CD4-positive, alpha-beta T cell (primary cell): Measurements from ENCODE around the gene ZXDC. TPM values are rescaled to one million over a fixed set of nuclear protein-coding genes. Genes with fewer than 3 reads are reported as not detected.

ENCODE experiments used
- ATAC-seq: fragments of 200-7000 bp; cut with Tn5 transposase; one replicate; pipeline ENCODE4 v1.10.0; 2022; ENCODE audit warnings: mild to moderate bottlenecking; ENCODE audit not compliant: poor library complexity
- CTCF ChIA-PET: fragments of 350-600 bp; sonication (Branson Sonifier 250); formaldehyde crosslinking; loops from one replicate; lab custom pipeline; 2021; ENCODE audit warnings: antibody characterized with exemption, inconsistent platforms; lab: Charles Lee
- POLR2A ChIA-PET: fragments of 350-600 bp; sonication (Branson Sonifier 250); formaldehyde crosslinking; loops from one replicate; lab custom pipeline; 2021; ENCODE audit warnings: antibody characterized with exemption, inconsistent platforms; lab: Charles Lee
- DNase-seq, 14 experiments: peaks; one replicate each; pipeline ENCODE4 v3.0.0-alpha.2; 2013 to 2020; ENCODE audit warnings: mixed read lengths in 2 of 14
- H3K27ac ChIP-seq, 2 donors: one replicate each; pipeline versions ENCODE4 v1.5.1 to v1.7.0; 2013; ENCODE audit warnings: low read length in 2 of 2, low read depth in 1 of 2, mild to moderate bottlenecking in 1 of 2
- H3K27me3 ChIP-seq, 2 experiments: 1 replicate in 1 of 2; 2 replicates in 1 of 2; pipeline versions ENCODE4 v1.6.1 to v1.7.0; 2013; ENCODE audit warnings: low read length in 2 of 2, control low read depth in 1 of 2, mild to moderate bottlenecking in 1 of 2, moderate library complexity in 1 of 2; ENCODE audit not compliant: insufficient read depth in 2 of 2, control insufficient read depth in 1 of 2
- H3K36me3 ChIP-seq: one replicate; pipeline ENCODE4 v1.6.1; 2013; ENCODE audit warnings: low read length, control low read depth; ENCODE audit not compliant: insufficient read depth
- H3K4me1 ChIP-seq: one replicate; pipeline ENCODE4 v1.6.1; 2013; ENCODE audit warnings: low read length, control low read depth; ENCODE audit not compliant: insufficient read depth
- H3K4me3 ChIP-seq: one replicate; pipeline ENCODE4 v1.5.1; 2013; ENCODE audit warnings: mild to moderate bottlenecking, low read length, moderate library complexity
- H3K9me3 ChIP-seq, 2 experiments: 1 replicate in 1 of 2; 2 replicates in 1 of 2; pipeline versions ENCODE4 v1.6.1 to v1.7.0; 2013; ENCODE audit warnings: low read length in 2 of 2, mild to moderate bottlenecking in 2 of 2, control low read depth in 1 of 2, moderate library complexity in 1 of 2; ENCODE audit not compliant: control insufficient read depth in 1 of 2, insufficient read depth in 1 of 2
- H3K27ac Mint-ChIP-seq: one replicate; pipeline ENCODE4 v1.8.0; 2020; ENCODE audit warnings: mixed read lengths
- H3K27me3 Mint-ChIP-seq: one replicate; pipeline ENCODE4 v1.8.0; 2021; ENCODE audit warnings: mixed read lengths
- H3K36me3 Mint-ChIP-seq: one replicate; pipeline ENCODE4 v1.8.0; 2021; ENCODE audit warnings: low read depth, mixed read lengths
- H3K4me1 Mint-ChIP-seq: one replicate; pipeline ENCODE4 v1.8.0; 2021; ENCODE audit warnings: low read depth, mixed read lengths
- H3K4me3 Mint-ChIP-seq: one replicate; pipeline ENCODE4 v1.8.0; 2020; ENCODE audit warnings: mild to moderate bottlenecking, mixed read lengths
- H3K9me3 Mint-ChIP-seq: one replicate; pipeline ENCODE4 v1.8.0; 2020; ENCODE audit warnings: mixed read lengths
- intact Hi-C, 2 experiments: fragments of 100-400 bp; cut with DNase I in 1 of 2; cut with micrococcal nuclease in 1 of 2; formaldehyde crosslinking; loops; one replicate each; pipeline versions ENCODE4 v1.15.1 to v1.9.0; 2023 to 2025; cut with DNase I, micrococcal nuclease
- total RNA-seq, 174 experiments: library from RNA in 2 of 174; stranded (reverse) in 2 of 174; gene quantifications; one replicate each; pipeline ENCODE4 v1.2.3 and lab custom pipeline; 2021 to 2026
- TF ChIP-seq, protein P1 (sequence below): fragments of 200-600 bp; IDR thresholded peaks from one replicate; pipeline ENCODE4 v1.8.0; 2022; ENCODE audit warnings: antibody characterized with exemption, mild to moderate bottlenecking

The ZXDC gene
- total RNA-seq, 2 experiments from 2014 or later = 60.7 to 61.3 TPM

DNA sequence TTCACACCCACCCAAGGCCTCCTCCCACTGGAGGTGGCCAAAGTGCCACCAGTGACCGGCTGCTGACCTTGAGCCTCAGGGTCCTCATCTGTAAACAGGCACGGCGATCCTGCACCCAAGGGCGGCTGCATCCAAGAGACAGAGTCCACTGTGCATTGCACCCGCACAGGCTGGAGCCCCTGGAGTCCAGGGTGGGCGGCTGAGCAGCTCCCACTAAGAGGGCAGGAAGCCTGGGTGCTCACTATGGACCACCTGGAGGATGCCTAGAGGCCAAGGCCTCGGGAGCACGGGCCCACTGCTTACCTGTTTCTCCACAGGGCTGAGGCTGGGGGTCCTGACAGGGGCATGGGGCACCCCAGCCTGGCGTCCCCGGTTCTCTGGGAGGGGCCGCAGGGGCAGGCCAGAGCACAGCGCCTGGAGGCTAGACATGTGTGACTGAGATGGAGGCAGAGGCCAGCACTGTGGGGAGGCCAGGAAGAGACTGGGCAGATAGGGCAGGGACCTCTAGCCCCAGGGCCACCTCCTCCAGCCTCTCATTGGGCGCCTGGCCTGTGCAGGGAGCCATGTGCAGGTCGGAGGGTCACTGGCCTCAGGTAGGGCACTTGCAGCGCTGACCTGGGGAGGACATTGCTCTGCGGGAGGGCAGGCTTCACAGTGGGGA is 41.7 kb upstream of the ZXDC start, which contains the start of gene UROC1:
Gene UROC1 (minus strand): TSS at position 483 of the 661 bp plus-strand sequence. CDS start 54 bp downstream, at position 429.
- Histone ChIP-seq H3K27ac (no peak within 1 kb of the TSS), H3K4me1 (peaks cover 2% of the 10 kb centered on the region), H3K4me3 (no peak within 1 kb of the TSS), H3K27me3 (peaks cover 0 to 5% of the 10 kb centered on the region in 2 experiments), H3K9me3 (no peaks in the 10 kb centered on the region), H3K36me3 (no peaks in the 10 kb centered on the region)
- no peaks in the 10 kb centered on the region for H3K36me3 Mint-ChIP-seq
- TF ChIP-seq, protein P1, sequence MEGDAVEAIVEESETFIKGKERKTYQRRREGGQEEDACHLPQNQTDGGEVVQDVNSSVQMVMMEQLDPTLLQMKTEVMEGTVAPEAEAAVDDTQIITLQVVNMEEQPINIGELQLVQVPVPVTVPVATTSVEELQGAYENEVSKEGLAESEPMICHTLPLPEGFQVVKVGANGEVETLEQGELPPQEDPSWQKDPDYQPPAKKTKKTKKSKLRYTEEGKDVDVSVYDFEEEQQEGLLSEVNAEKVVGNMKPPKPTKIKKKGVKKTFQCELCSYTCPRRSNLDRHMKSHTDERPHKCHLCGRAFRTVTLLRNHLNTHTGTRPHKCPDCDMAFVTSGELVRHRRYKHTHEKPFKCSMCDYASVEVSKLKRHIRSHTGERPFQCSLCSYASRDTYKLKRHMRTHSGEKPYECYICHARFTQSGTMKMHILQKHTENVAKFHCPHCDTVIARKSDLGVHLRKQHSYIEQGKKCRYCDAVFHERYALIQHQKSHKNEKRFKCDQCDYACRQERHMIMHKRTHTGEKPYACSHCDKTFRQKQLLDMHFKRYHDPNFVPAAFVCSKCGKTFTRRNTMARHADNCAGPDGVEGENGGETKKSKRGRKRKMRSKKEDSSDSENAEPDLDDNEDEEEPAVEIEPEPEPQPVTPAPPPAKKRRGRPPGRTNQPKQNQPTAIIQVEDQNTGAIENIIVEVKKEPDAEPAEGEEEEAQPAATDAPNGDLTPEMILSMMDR = no peak
- DNase-seq (no peak), ATAC-seq (no peak)
- POLR2A ChIA-PET = no interaction called here
- H3K27me3 Mint-ChIP-seq = peaks cover 5% of the 10 kb centered on the region
- no peak within 1 kb of the TSS for H3K27ac Mint-ChIP-seq
- intact Hi-C loops = no loop called here
- no peaks in the 10 kb centered on the region for H3K9me3 Mint-ChIP-seq
- no peak within 1 kb of the TSS for H3K4me3 Mint-ChIP-seq
- no peaks in the 10 kb centered on the region for H3K4me1 Mint-ChIP-seq
- CTCF ChIA-PET = no interaction called here

- Histone ChIP-seq H3K36me3 (no peaks in the 10 kb centered on the region), H3K9me3 (no peaks in the 10 kb centered on the region), H3K27me3 (peaks cover 0 to 5% of the 10 kb centered on the region in 2 experiments), H3K27ac (no peak overlapping the region), H3K4me1 (no peaks in the 10 kb centered on the region), H3K4me3 (no peak overlapping the region)
- Mint-ChIP-seq H3K4me1 (no peaks in the 10 kb centered on the region), H3K36me3 (no peaks in the 10 kb centered on the region), H3K27me3 (no peaks in the 10 kb centered on the region), H3K9me3 (no peaks in the 10 kb centered on the region), H3K27ac (no peak overlapping the region), H3K4me3 (no peak overlapping the region)
- intact Hi-C loops = no loop called here
- TF ChIP-seq, protein P1 = no peak
- ChIA-PET POLR2A (no interaction called here), CTCF (no interaction called here)
- no peak for DNase-seq
- ATAC-seq = no peak
Observed at GRCh38 chr3:126516936-126517290, 41.2 kb upstream of the ZXDC start.

- ChIA-PET POLR2A (no interaction called here), CTCF (no interaction called here)
Observed at GRCh38 chr3:126516152-126516935, 40.7 kb upstream of the ZXDC start.

More at GRCh38 chr3:126516152-126516935, 40.7 kb upstream of the ZXDC start:
- H3K4me3 Mint-ChIP-seq = no peak overlapping the region
- intact Hi-C loops = no loop called here
- no peak overlapping the region for H3K27ac Mint-ChIP-seq
- Histone ChIP-seq H3K27me3 (peaks cover 0 to 5% of the 10 kb centered on the region in 2 experiments), H3K9me3 (no peaks in the 10 kb centered on the region), H3K4me1 (no peaks in the 10 kb centered on the region), H3K27ac (no peak overlapping the region), H3K36me3 (no peaks in the 10 kb centered on the region), H3K4me3 (no peak overlapping the region)
- H3K36me3 Mint-ChIP-seq = no peaks in the 10 kb centered on the region
- no peaks in the 10 kb centered on the region for H3K27me3 Mint-ChIP-seq
- H3K4me1 Mint-ChIP-seq = no peaks in the 10 kb centered on the region
- TF ChIP-seq, protein P1 = no peak
- H3K9me3 Mint-ChIP-seq = no peaks in the 10 kb centered on the region
- DNase-seq (no peak), ATAC-seq (no peak)
